MCF 10A (cell line): ENCODE results near the gene AQP10. TPM values are rescaled to one million over a fixed set of nuclear protein-coding genes. Genes with fewer than 3 reads are reported as not detected.
"Not testable (repeated sequence)": the region's sequence is repeated elsewhere in the genome, so short reads cannot be mapped to it uniquely, and the experiment has no call there.

Experiments
- BruUV-seq: library from RNA; stranded (reverse); fragments of 400-500 nt; replicated peaks from 2 replicates; lab custom pipeline; 2021; lab: Mats Ljungman, UMichigan
- CTCF ChIA-PET: fragments of 300-600 bp; sonication (Branson Sonifier 250); formaldehyde crosslinking; extraction: SDS; loops from one replicate; lab custom pipeline; 2021; ENCODE audit warnings: antibody characterized with exemption, inconsistent platforms; lab: Yijun Ruan, JAX
- POLR2A ChIA-PET: fragments of 300-600, 350-650 bp; sonication (Branson Sonifier 250); formaldehyde crosslinking; extraction: SDS; loops from one replicate; lab custom pipeline; 2020; ENCODE audit warnings: antibody characterized with exemption, inconsistent platforms; lab: Yijun Ruan, JAX
- DNase-seq: peaks from one replicate; pipeline ENCODE4 v3.0.0-alpha.2; 2018; ENCODE audit not compliant: unreplicated experiment
- H3K27ac Mint-ChIP-seq: one replicate; pipeline ENCODE4 v1.8.0; 2022; ENCODE audit warnings: mild to moderate bottlenecking, low read depth, mixed read lengths; ENCODE audit not compliant: unreplicated experiment
- H3K27me3 Mint-ChIP-seq: one replicate; pipeline ENCODE4 v1.8.0; 2022; ENCODE audit warnings: mixed read lengths; ENCODE audit not compliant: insufficient read depth, unreplicated experiment
- H3K36me3 Mint-ChIP-seq: one replicate; pipeline ENCODE4 v1.8.0; 2022; ENCODE audit warnings: mild to moderate bottlenecking, moderate library complexity, mixed read lengths; ENCODE audit not compliant: insufficient read depth, unreplicated experiment
- H3K4me1 Mint-ChIP-seq: one replicate; pipeline ENCODE4 v1.8.0; 2022; ENCODE audit warnings: mixed read lengths; ENCODE audit not compliant: insufficient read depth, unreplicated experiment
- H3K4me3 Mint-ChIP-seq: one replicate; pipeline ENCODE4 v1.8.0; 2022; ENCODE audit warnings: mild to moderate bottlenecking, moderate library complexity, mixed read lengths; ENCODE audit not compliant: unreplicated experiment
- H3K9me3 Mint-ChIP-seq: one replicate; pipeline ENCODE4 v1.8.0; 2022; ENCODE audit warnings: mixed read lengths; ENCODE audit not compliant: unreplicated experiment
- CTCF ChIP-seq: fragments of 200-600 bp; IDR thresholded peaks from one replicate; pipeline ENCODE4 v1.8.0; 2022; ENCODE audit warnings: antibody characterized with exemption, mild to moderate bottlenecking; ENCODE audit not compliant: unreplicated experiment
- intact Hi-C: fragments of 100-400 bp; cut with micrococcal nuclease; formaldehyde crosslinking; loops from 2 replicates; pipeline ENCODE4 v1.14.1; 2022
- total RNA-seq: library from RNA; stranded (reverse); gene quantifications from 2 replicates; pipeline ENCODE4 v1.2.3, GENCODE V29; 2022

Gene AQP10
- total RNA-seq, 1 experiment from 2014 or later = not detected

- H3K36me3 Mint-ChIP-seq, BruUV-seq, POLR2A ChIA-PET, intact Hi-C loops, DNase-seq, H3K4me1 Mint-ChIP-seq, H3K27ac Mint-ChIP-seq, H3K9me3 Mint-ChIP-seq, H3K4me3 Mint-ChIP-seq: not testable (repeated sequence)
- H3K27me3 Mint-ChIP-seq = peaks cover 12% of the 10 kb centered on the region
- CTCF ChIA-PET = interaction anchor here (0.8 to 1.4 kb wide), 2 partner anchors 15 to 25 kb away, joined by 3 to 8 read pairs; no protein-coding TSS in a partner anchor
These were observed 11.8 kb upstream of the AQP10 start for GRCh38 chr1:154309136-154309535.

GRCh38 chr1:154312229-154313065, 8.4 kb upstream of the AQP10 start:
- H3K27me3 Mint-ChIP-seq = peaks cover 16% of the 10 kb centered on the region
- CTCF ChIA-PET = interaction anchor here (1.5 kb wide), 1 partner anchor 22 kb away, joined by 5 read pairs; no protein-coding TSS in a partner anchor
- intact Hi-C loops, H3K27ac Mint-ChIP-seq, H3K9me3 Mint-ChIP-seq, H3K36me3 Mint-ChIP-seq, BruUV-seq, H3K4me3 Mint-ChIP-seq, DNase-seq, H3K4me1 Mint-ChIP-seq, POLR2A ChIA-PET: not testable (repeated sequence)

- H3K27me3 Mint-ChIP-seq = peaks cover 21% of the 10 kb centered on the region
- no peaks in the 10 kb centered on the region for H3K9me3 Mint-ChIP-seq
- intact Hi-C loops = no loop called here
- TF ChIP-seq CTCF = no peak
- no peak for DNase-seq
- ChIA-PET POLR2A (no interaction called here), CTCF (interaction anchor here (1.5 kb wide), 1 partner anchor 22 kb away, joined by 5 read pairs; no protein-coding TSS in a partner anchor)
- H3K36me3 Mint-ChIP-seq = no peaks in the 10 kb centered on the region
- BruUV-seq = no TSS peak
- no peak overlapping the region for H3K27ac Mint-ChIP-seq
- no peaks in the 10 kb centered on the region for H3K4me1 Mint-ChIP-seq
- H3K4me3 Mint-ChIP-seq = no peak overlapping the region
These were observed 7.9 kb upstream of the AQP10 start for GRCh38 chr1:154313066-154313356.

- intact Hi-C loops, H3K27ac Mint-ChIP-seq, BruUV-seq, H3K36me3 Mint-ChIP-seq, H3K9me3 Mint-ChIP-seq, H3K4me3 Mint-ChIP-seq, H3K4me1 Mint-ChIP-seq, DNase-seq: not testable (repeated sequence)
- H3K27me3 Mint-ChIP-seq = peaks cover 25% of the 10 kb centered on the region
- ChIA-PET POLR2A (interaction anchor here (1.3 kb wide), 1 partner anchor 17 kb away, joined by 3 read pairs; no protein-coding TSS in a partner anchor), CTCF (interaction anchor here (1.2 to 1.7 kb wide), 3 partner anchors 10 to 20 kb away, joined by 4 to 11 read pairs (median 7); partner anchors contain the start of gene ATP8B2)
These were observed 6.7 kb upstream of the AQP10 start for GRCh38 chr1:154314226-154314625.

- CTCF ChIA-PET = interaction anchor here (0.7 to 0.9 kb wide), 3 partner anchors 8 to 129 kb away, joined by 3 to 4 read pairs (median 3); partner anchors contain the start of gene ATP8B2
- BruUV-seq = no TSS peak
- POLR2A ChIA-PET = interaction anchor here (0.7 kb wide), 1 partner anchor 74 kb away, joined by 3 read pairs; no protein-coding TSS in a partner anchor
These were observed 4.2 kb upstream of the AQP10 start for GRCh38 chr1:154316704-154317103.

More at GRCh38 chr1:154316704-154317103, 4.2 kb upstream of the AQP10 start:
- Mint-ChIP-seq H3K27ac (no peak overlapping the region), H3K4me1 (peaks cover 6% of the 10 kb centered on the region), H3K9me3 (no peaks in the 10 kb centered on the region), H3K27me3 (peaks cover 25% of the 10 kb centered on the region), H3K4me3 (no peak overlapping the region), H3K36me3 (no peaks in the 10 kb centered on the region)
- DNase-seq = no peak
- intact Hi-C loops = no loop called here
- TF ChIP-seq CTCF = no peak
